ENCODE measurements around the gene KIF3B.

DNA sequence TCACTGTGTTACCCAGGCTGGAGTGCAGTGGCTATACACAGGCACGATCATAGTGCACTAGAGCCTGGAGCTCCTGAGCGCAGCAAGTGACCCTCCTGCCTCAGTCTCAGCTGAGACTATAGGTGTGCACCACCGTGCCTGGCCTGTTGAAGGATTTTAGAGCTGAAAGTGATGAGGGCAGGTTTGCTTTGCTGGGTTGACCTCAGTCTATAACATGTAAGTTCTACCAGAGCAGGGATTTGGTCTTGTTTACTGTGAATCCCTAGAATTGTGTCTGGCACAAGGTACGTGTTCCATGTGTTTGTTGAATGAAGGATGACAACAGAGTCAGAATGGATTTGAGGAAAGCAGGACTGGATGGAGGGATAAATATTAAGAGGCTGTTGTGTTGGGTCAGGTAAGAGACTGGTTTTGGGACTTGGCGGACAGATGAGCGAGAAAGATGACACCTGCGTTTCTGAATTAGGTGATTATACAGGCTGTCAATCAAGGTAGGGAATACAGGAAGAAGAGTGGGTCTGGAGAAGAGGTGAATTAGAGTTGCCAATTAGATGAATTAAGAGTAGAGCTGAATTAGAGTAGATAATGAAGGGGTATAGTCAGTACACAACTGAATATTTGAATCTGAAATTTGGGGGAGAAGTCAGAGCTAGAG lies 87.2 kb downstream of the KIF3B start:
- TF ChIP-seq, protein P1, sequence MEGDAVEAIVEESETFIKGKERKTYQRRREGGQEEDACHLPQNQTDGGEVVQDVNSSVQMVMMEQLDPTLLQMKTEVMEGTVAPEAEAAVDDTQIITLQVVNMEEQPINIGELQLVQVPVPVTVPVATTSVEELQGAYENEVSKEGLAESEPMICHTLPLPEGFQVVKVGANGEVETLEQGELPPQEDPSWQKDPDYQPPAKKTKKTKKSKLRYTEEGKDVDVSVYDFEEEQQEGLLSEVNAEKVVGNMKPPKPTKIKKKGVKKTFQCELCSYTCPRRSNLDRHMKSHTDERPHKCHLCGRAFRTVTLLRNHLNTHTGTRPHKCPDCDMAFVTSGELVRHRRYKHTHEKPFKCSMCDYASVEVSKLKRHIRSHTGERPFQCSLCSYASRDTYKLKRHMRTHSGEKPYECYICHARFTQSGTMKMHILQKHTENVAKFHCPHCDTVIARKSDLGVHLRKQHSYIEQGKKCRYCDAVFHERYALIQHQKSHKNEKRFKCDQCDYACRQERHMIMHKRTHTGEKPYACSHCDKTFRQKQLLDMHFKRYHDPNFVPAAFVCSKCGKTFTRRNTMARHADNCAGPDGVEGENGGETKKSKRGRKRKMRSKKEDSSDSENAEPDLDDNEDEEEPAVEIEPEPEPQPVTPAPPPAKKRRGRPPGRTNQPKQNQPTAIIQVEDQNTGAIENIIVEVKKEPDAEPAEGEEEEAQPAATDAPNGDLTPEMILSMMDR (IDR thresholded peaks at IDR 0.05; ENCODE audit: insufficient read depth, low read length), result no peak
- TF ChIP-seq POLR2AphosphoS5 (IDR thresholded peaks at IDR 0.05; ENCODE audit: low read depth) (no peak), SPI1 (IDR thresholded peaks at IDR 0.05; ENCODE audit: borderline replicate concordance, low read depth) (no peak)
- TF ChIP-seq, protein P2, sequence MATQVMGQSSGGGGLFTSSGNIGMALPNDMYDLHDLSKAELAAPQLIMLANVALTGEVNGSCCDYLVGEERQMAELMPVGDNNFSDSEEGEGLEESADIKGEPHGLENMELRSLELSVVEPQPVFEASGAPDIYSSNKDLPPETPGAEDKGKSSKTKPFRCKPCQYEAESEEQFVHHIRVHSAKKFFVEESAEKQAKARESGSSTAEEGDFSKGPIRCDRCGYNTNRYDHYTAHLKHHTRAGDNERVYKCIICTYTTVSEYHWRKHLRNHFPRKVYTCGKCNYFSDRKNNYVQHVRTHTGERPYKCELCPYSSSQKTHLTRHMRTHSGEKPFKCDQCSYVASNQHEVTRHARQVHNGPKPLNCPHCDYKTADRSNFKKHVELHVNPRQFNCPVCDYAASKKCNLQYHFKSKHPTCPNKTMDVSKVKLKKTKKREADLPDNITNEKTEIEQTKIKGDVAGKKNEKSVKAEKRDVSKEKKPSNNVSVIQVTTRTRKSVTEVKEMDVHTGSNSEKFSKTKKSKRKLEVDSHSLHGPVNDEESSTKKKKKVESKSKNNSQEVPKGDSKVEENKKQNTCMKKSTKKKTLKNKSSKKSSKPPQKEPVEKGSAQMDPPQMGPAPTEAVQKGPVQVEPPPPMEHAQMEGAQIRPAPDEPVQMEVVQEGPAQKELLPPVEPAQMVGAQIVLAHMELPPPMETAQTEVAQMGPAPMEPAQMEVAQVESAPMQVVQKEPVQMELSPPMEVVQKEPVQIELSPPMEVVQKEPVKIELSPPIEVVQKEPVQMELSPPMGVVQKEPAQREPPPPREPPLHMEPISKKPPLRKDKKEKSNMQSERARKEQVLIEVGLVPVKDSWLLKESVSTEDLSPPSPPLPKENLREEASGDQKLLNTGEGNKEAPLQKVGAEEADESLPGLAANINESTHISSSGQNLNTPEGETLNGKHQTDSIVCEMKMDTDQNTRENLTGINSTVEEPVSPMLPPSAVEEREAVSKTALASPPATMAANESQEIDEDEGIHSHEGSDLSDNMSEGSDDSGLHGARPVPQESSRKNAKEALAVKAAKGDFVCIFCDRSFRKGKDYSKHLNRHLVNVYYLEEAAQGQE (IDR thresholded peaks at IDR 0.05; ENCODE audit: insufficient replicate concordance, low read depth), result no peak

Measured in HL-60 (cell line).